ENCODE data around the gene WWC2. TPM values are rescaled to one million over a fixed set of nuclear protein-coding genes. Genes with fewer than 3 reads are reported as not detected.

The WWC2 gene
- total RNA-seq, 4 donors from 2014 or later = 28.2 to 38.5 (median 37.0) TPM

- Histone ChIP-seq H3K27me3 (no peaks in the 10 kb centered on the region), H3K4me3 (no peak overlapping the region), H3K4me1 (peaks cover 6 to 16% (median 10%) of the 10 kb centered on the region in 4 donors), H3K27ac (replicated peaks in 1 of 4) (no peak overlapping the region), H3K9me3 (no peaks in the 10 kb centered on the region), H3K36me3 (no peaks in the 10 kb centered on the region)
- no peak for DNase-seq (ENCODE audit: extremely low spot score)
- intact Hi-C loops (cut with DNase I) = no loop called here
- WGBS = 93% methylated on average over 6 of the region's 6 CpGs
- TF ChIP-seq POLR2A (IDR thresholded peaks at IDR 0.05; ENCODE audit: low read depth) (no peak), POLR2AphosphoS5 (IDR thresholded peaks at IDR 0.05) (no peak), EP300 (IDR thresholded peaks at IDR 0.05) (no peak), CTCF (IDR thresholded peaks at IDR 0.05) (no peak)
Measured at GRCh38 chr4:183153190-183153916, 54.3 kb downstream of the WWC2 start.

- no peak for DNase-seq (ENCODE audit: extremely low spot score)
- 73% methylated on average over 10 of the region's 10 CpGs for WGBS
- no peaks in the 10 kb centered on the region for H3K9me3 ChIP-seq
- intact Hi-C loops (cut with DNase I) = no loop called here
- H3K4me3 ChIP-seq = no peak overlapping the region
- H3K36me3 ChIP-seq = no peaks in the 10 kb centered on the region
- peaks cover 6 to 16% (median 10%) of the 10 kb centered on the region in 4 donors for H3K4me1 ChIP-seq
- no peak for TF ChIP-seq POLR2A (IDR thresholded peaks at IDR 0.05; ENCODE audit: low read depth)
- no peak for TF ChIP-seq EP300 (IDR thresholded peaks at IDR 0.05)
- TF ChIP-seq CTCF (IDR thresholded peaks at IDR 0.05) = no peak
- no peak for TF ChIP-seq POLR2AphosphoS5 (IDR thresholded peaks at IDR 0.05)
- H3K27me3 ChIP-seq = no peaks in the 10 kb centered on the region
- no peak overlapping the region for H3K27ac ChIP-seq (replicated peaks in 1 of 4)
Measured at GRCh38 chr4:183154701-183155391, 55.8 kb downstream of the WWC2 start.

GRCh38 chr4:183155450-183156184, 56.6 kb downstream of the WWC2 start:
- Histone ChIP-seq H3K27ac (replicated peaks in 1 of 4) (no peak overlapping the region), H3K27me3 (no peaks in the 10 kb centered on the region)
- TF ChIP-seq CTCF (IDR thresholded peaks at IDR 0.05) (no peak), POLR2A (IDR thresholded peaks at IDR 0.05; ENCODE audit: low read depth) (no peak), EP300 (IDR thresholded peaks at IDR 0.05) (no peak), POLR2AphosphoS5 (IDR thresholded peaks at IDR 0.05) (no peak)

GRCh38 chr4:183157215-183157614, 58.2 kb downstream of the WWC2 start:
- intact Hi-C loops (cut with DNase I) = no loop called here
- no peaks in the 10 kb centered on the region for H3K27me3 ChIP-seq
- DNase-seq (ENCODE audit: extremely low spot score) = no peak
- H3K9me3 ChIP-seq = no peaks in the 10 kb centered on the region
- peaks cover 6 to 16% (median 10%) of the 10 kb centered on the region in 4 donors for H3K4me1 ChIP-seq
- WGBS = 93% methylated on average over 7 of the region's 7 CpGs
- no peak for TF ChIP-seq EP300 (IDR thresholded peaks at IDR 0.05)
- TF ChIP-seq POLR2AphosphoS5 (IDR thresholded peaks at IDR 0.05) = no peak
- no peak for TF ChIP-seq POLR2A (IDR thresholded peaks at IDR 0.05; ENCODE audit: low read depth)
- no peak for TF ChIP-seq CTCF (IDR thresholded peaks at IDR 0.05)
- H3K4me3 ChIP-seq = no peak overlapping the region
- H3K36me3 ChIP-seq = no peaks in the 10 kb centered on the region
- H3K27ac ChIP-seq (replicated peaks in 1 of 4) = no peak overlapping the region

More at GRCh38 chr4:183155450-183156184, 56.6 kb downstream of the WWC2 start:
- WGBS = 91% methylated on average over 11 of the region's 11 CpGs
- no peak for DNase-seq (ENCODE audit: extremely low spot score)
- no peaks in the 10 kb centered on the region for H3K9me3 ChIP-seq
- H3K4me1 ChIP-seq = peaks cover 6 to 16% (median 10%) of the 10 kb centered on the region in 4 donors
- no peak overlapping the region for H3K4me3 ChIP-seq
- H3K36me3 ChIP-seq = no peaks in the 10 kb centered on the region
- intact Hi-C loops (cut with DNase I) = no loop called here

Data from esophagus muscularis mucosa (tissue), 4 donors.